Measurements from ENCODE around the gene PMFBP1. TPM values are rescaled to one million over a fixed set of nuclear protein-coding genes. Genes with fewer than 3 reads are reported as not detected.

Gene PMFBP1
- total RNA-seq, 6 donors from 2014 or later: 0.15 to 7.3 (median 1.1) TPM

DNA sequence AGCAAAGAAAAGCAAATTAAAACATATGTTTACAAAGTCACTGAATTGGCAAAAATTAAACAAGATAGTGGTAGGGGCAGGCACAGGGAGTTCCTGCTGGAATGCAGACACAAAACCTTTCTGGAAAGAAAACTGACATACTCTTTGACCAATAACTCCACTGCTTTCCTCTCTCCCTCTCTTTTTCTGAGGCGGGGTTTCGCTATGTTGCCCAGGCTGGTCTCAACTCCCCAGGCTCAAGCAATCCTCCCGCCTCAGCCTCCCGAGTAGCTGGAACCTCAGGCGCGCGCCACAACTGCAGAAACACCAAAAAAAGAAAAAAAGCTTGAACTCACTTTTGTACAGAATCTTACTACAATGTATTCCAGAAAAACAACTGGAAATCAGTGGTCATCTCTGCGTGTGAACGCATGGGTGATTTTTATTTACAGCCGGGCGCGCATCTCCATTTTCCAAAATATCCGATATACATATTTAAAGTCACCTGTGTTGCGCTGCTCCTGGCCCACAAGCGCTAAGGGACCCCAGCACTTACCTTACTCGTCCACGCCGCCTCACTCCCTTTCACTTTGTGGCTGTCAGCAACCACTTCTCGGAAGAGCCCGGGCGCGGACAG lies 79.0 kb downstream of the PMFBP1 start:
- Histone ChIP-seq H3K4me1 (peaks cover 23 to 39% (median 30%) of the 10 kb centered on the region in 4 donors), H3K27me3 (no peaks in the 10 kb centered on the region), H3K9me3 (no peaks in the 10 kb centered on the region), H3K4me3 (peak overlapping the region; percentile 70 to 85 (median 82)), H3K27ac (peak overlapping the region; percentile 91 to 96 (median 94)), H3K36me3 (peaks cover 25 to 43% (median 40%) of the 10 kb centered on the region in 4 donors)
- 0% methylated on average over 22 of the region's 22 CpGs for WGBS, 2 donors
- DNase-seq: no peak
- TF ChIP-seq POLR2AphosphoS5 (IDR thresholded peaks at IDR 0.05) (no peak), POLR2A (IDR thresholded peaks at IDR 0.05) (no peak), EP300 (IDR thresholded peaks at IDR 0.05) (no peak)
- TF ChIP-seq, protein P1, sequence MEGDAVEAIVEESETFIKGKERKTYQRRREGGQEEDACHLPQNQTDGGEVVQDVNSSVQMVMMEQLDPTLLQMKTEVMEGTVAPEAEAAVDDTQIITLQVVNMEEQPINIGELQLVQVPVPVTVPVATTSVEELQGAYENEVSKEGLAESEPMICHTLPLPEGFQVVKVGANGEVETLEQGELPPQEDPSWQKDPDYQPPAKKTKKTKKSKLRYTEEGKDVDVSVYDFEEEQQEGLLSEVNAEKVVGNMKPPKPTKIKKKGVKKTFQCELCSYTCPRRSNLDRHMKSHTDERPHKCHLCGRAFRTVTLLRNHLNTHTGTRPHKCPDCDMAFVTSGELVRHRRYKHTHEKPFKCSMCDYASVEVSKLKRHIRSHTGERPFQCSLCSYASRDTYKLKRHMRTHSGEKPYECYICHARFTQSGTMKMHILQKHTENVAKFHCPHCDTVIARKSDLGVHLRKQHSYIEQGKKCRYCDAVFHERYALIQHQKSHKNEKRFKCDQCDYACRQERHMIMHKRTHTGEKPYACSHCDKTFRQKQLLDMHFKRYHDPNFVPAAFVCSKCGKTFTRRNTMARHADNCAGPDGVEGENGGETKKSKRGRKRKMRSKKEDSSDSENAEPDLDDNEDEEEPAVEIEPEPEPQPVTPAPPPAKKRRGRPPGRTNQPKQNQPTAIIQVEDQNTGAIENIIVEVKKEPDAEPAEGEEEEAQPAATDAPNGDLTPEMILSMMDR (IDR thresholded peaks at IDR 0.05): no peak
- peak; percentile 47 to 49 for ATAC-seq (ENCODE audit: low FRiP score in 2 of 2)

GRCh38 chr16:72091217-72091616 lies 80.7 kb downstream of the PMFBP1 start:
- Histone ChIP-seq H3K4me3 (no peak overlapping the region), H3K4me1 (peaks cover 23 to 39% (median 30%) of the 10 kb centered on the region in 4 donors), H3K36me3 (peaks cover 18 to 43% (median 36%) of the 10 kb centered on the region in 4 donors), H3K27me3 (no peaks in the 10 kb centered on the region), H3K27ac (no peak overlapping the region), H3K9me3 (no peaks in the 10 kb centered on the region)
- 75 to 84% methylated on average over 3 of the region's 3 CpGs for WGBS, 2 donors
- no peak for ATAC-seq (ENCODE audit: low FRiP score in 2 of 2)
- DNase-seq: no peak
- TF ChIP-seq, protein P1 (IDR thresholded peaks at IDR 0.05): no peak
- TF ChIP-seq POLR2A (IDR thresholded peaks at IDR 0.05) (no peak), POLR2AphosphoS5 (IDR thresholded peaks at IDR 0.05) (no peak), EP300 (IDR thresholded peaks at IDR 0.05) (no peak)

- no peaks in the 10 kb centered on the region for H3K27me3 ChIP-seq
- TF ChIP-seq POLR2A (IDR thresholded peaks at IDR 0.05) (no peak), EP300 (IDR thresholded peaks at IDR 0.05) (no peak), POLR2AphosphoS5 (IDR thresholded peaks at IDR 0.05) (no peak)
- TF ChIP-seq, protein P1 (IDR thresholded peaks at IDR 0.05): no peak
- DNase-seq (no peak), ATAC-seq (ENCODE audit: low FRiP score in 2 of 2) (no peak)
- no peaks in the 10 kb centered on the region for H3K4me1 ChIP-seq
- 98 to 100% methylated on average over 2 of the region's 2 CpGs for WGBS, 2 donors
- no peak overlapping the region for H3K27ac ChIP-seq
- H3K9me3 ChIP-seq: peaks cover 0 to 10% (median 6%) of the 10 kb centered on the region in 4 donors
- H3K36me3 ChIP-seq: peaks cover 13 to 59% (median 51%) of the 10 kb centered on the region in 4 donors
- no peak overlapping the region for H3K4me3 ChIP-seq
Observed at GRCh38 chr16:72085002-72085401, 87.0 kb downstream of the PMFBP1 start.

- TF ChIP-seq POLR2AphosphoS5 (IDR thresholded peaks at IDR 0.05) (no peak), POLR2A (IDR thresholded peaks at IDR 0.05) (no peak), EP300 (IDR thresholded peaks at IDR 0.05) (no peak)
- TF ChIP-seq, protein P1 (IDR thresholded peaks at IDR 0.05): no peak
- Histone ChIP-seq H3K27me3 (no peaks in the 10 kb centered on the region), H3K36me3 (peaks cover 10 to 53% (median 46%) of the 10 kb centered on the region in 4 donors), H3K9me3 (peaks cover 0 to 10% (median 6%) of the 10 kb centered on the region in 4 donors), H3K4me3 (no peak overlapping the region), H3K27ac (no peak overlapping the region), H3K4me1 (no peaks in the 10 kb centered on the region)
- WGBS, 2 donors: 91 to 99% methylated on average over 10 of the region's 10 CpGs
- ATAC-seq (ENCODE audit: low FRiP score in 2 of 2) (peak in 1 of 2 donors; percentile 46), DNase-seq (no peak)
Observed at GRCh38 chr16:72084445-72084844, 87.5 kb downstream of the PMFBP1 start.
